HCT116 (cell line): ENCODE results near the gene WDR59. TPM values are rescaled to one million over a fixed set of nuclear protein-coding genes. Genes with fewer than 3 reads are reported as not detected.

Source experiments
- ATAC-seq: fragments of 200-7000 bp; cut with Tn5 transposase; 2 replicates; pipeline ENCODE4 v1.9.1; 2020; ENCODE audit warnings: mild to moderate bottlenecking, moderate library complexity
- BruUV-seq: library from RNA; stranded (reverse); fragments of 400-500 nt; replicated peaks from 2 replicates; lab custom pipeline; 2021; lab: Mats Ljungman, UMichigan
- CTCF ChIA-PET: fragments of 300-600 bp; sonication (Branson Sonifier 250); formaldehyde crosslinking; loops from one replicate; lab custom pipeline; 2021; ENCODE audit warnings: antibody characterized with exemption; lab: Charles Lee
- POLR2A ChIA-PET: fragments of 300-600, 350-600 bp; sonication (Branson Sonifier 250); formaldehyde crosslinking; loops from one replicate; lab custom pipeline; 2021; ENCODE audit warnings: antibody characterized with exemption; lab: Charles Lee
- RAD21 ChIA-PET, 2 experiments: fragments of 300-600 bp; sonication (Branson Sonifier 250); formaldehyde crosslinking; loops; one replicate each; lab custom pipeline; 2023; ENCODE audit warnings: low total read pairs in 2 of 2; ENCODE audit not compliant: uncharacterized antibody in 2 of 2, unreplicated experiment in 2 of 2, low non-redundant PET in 1 of 2; lab: Charles Lee
- DNase-seq: peaks from one replicate; pipeline ENCODE4 v3.0.0-alpha.2; 2010; ENCODE audit warnings: low read depth, low spot score
- H2AFZ ChIP-seq: fragments of 200-600 bp; shearing (Covaris generic), sonication (generic); 2 replicates; pipeline ENCODE4 v1.6.1; 2017; ENCODE audit warnings: low read depth, mixed run types, mixed read lengths, antibody characterized with exemption, low read length; ENCODE audit not compliant: poor library complexity, severe bottlenecking
- H3K27ac ChIP-seq: 2 replicates; pipeline ENCODE4 v1.5.1; 2012; ENCODE audit warnings: low read depth, low read length
- H3K27me3 ChIP-seq: fragments of 200-600 bp; sonication (generic); 2 replicates; pipeline ENCODE4 v1.6.1; 2016; ENCODE audit warnings: mixed run types, low read length, mixed read lengths; ENCODE audit not compliant: insufficient read depth
- H3K36me3 ChIP-seq, 2 experiments: fragments of 200-500 bp in 1 of 2; fragments of 200-600 bp in 1 of 2; sonication (Bioruptor generic) in 1 of 2; sonication (generic) in 1 of 2; 2 replicates each; pipeline versions ENCODE4 v1.5.1 to v1.6.1; 2014 to 2016; ENCODE audit warnings: low read length in 2 of 2, inconsistent platforms in 1 of 2, mixed read lengths in 1 of 2, mixed run types in 1 of 2; ENCODE audit not compliant: insufficient read depth in 2 of 2, control insufficient read depth in 1 of 2
- H3K4me1 ChIP-seq, 2 experiments: fragments of 200-600 bp in 1 of 2; sonication (generic) in 1 of 2; 2 replicates each; pipeline versions ENCODE4 v1.5.1 to v1.6.1; 2012 to 2017; ENCODE audit warnings: low read length in 2 of 2, inconsistent platforms in 1 of 2, mild to moderate bottlenecking in 1 of 2, mixed read lengths in 1 of 2, mixed run types in 1 of 2, moderate library complexity in 1 of 2; ENCODE audit not compliant: insufficient read depth in 2 of 2, control insufficient read depth in 1 of 2
- H3K4me2 ChIP-seq: fragments of 200-600 bp; sonication (generic); 2 replicates; pipeline ENCODE4 v1.6.1; 2017; ENCODE audit warnings: mixed run types, low read length, mixed read lengths
- H3K4me3 ChIP-seq, 2 experiments: fragments of 200-600 bp in 1 of 2; sonication (generic) in 1 of 2; replicated peaks in 1 of 2; 2 replicates each; pipeline ENCODE4 v1.5.1; 2011 to 2016; ENCODE audit warnings: low read length in 2 of 2, control low read depth in 1 of 2, low read depth in 1 of 2, mild to moderate bottlenecking in 1 of 2, mixed read lengths in 1 of 2, mixed run types in 1 of 2
- H3K79me2 ChIP-seq: fragments of 200-600 bp; sonication (generic); 2 replicates; pipeline ENCODE4 v1.6.1; 2017; ENCODE audit warnings: mild to moderate bottlenecking, mixed run types, low read length, moderate library complexity, mixed read lengths; ENCODE audit not compliant: insufficient read depth
- H3K9ac ChIP-seq: fragments of 200-600 bp; sonication (generic); 2 replicates; pipeline ENCODE4 v1.6.1; 2016; ENCODE audit warnings: low read length, mixed read lengths
- H3K9me2 ChIP-seq: fragments of 200-600 bp; sonication (generic), shearing (Covaris generic); 2 replicates; pipeline ENCODE4 v1.6.1; 2017; ENCODE audit warnings: mixed run types, mild to moderate bottlenecking, moderate library complexity; ENCODE audit not compliant: insufficient read depth
- H3K9me3 ChIP-seq, 2 experiments: fragments of 200-500 bp in 1 of 2; fragments of 200-600 bp in 1 of 2; sonication (Bioruptor generic) in 1 of 2; sonication (generic) in 1 of 2; 2 replicates each; pipeline ENCODE4 v1.6.1; 2014 to 2017; ENCODE audit warnings: low read length in 2 of 2, mixed read lengths in 2 of 2, inconsistent platforms in 1 of 2, low read depth in 1 of 2, mild to moderate bottlenecking in 1 of 2, mixed run types in 1 of 2, moderate library complexity in 1 of 2; ENCODE audit not compliant: control insufficient read depth in 1 of 2, insufficient read depth in 1 of 2
- H4K20me1 ChIP-seq: fragments of 200-600 bp; sonication (generic), shearing (Covaris generic); 2 replicates; pipeline ENCODE4 v1.6.1; 2017; ENCODE audit warnings: mixed run types, mild to moderate bottlenecking, moderate library complexity; ENCODE audit not compliant: insufficient read depth
- ATF3 ChIP-seq: IDR thresholded peaks from 2 replicates; pipeline ENCODE4 v1.6.1; 2012
- ELF1 ChIP-seq: IDR thresholded peaks from 2 replicates; pipeline ENCODE4 v1.6.1; 2012; ENCODE audit warnings: low read depth, borderline replicate concordance
- POLR2AphosphoS5 ChIP-seq: IDR thresholded peaks from 2 replicates; pipeline ENCODE4 v1.6.1; 2011; ENCODE audit warnings: mild to moderate bottlenecking, low read depth, low read length, moderate library complexity
- REST ChIP-seq: IDR thresholded peaks from 2 replicates; pipeline ENCODE4 v1.6.1; 2012; ENCODE audit warnings: low read depth
- SIN3A ChIP-seq: IDR thresholded peaks from 2 replicates; pipeline ENCODE4 v1.6.1; 2012; ENCODE audit warnings: low read depth
- TCF7L2 ChIP-seq: IDR thresholded peaks from 2 replicates; pipeline ENCODE4 v1.7.0; 2011; ENCODE audit warnings: borderline replicate concordance, inconsistent platforms; ENCODE audit not compliant: insufficient read depth, insufficient read length; ENCODE audit errors: extremely low read depth
- YY1 ChIP-seq: IDR thresholded peaks from 2 replicates; pipeline ENCODE4 v1.6.1; 2011; ENCODE audit warnings: low read length, low read depth, moderate library complexity, mild to moderate bottlenecking; ENCODE audit not compliant: insufficient replicate concordance; ENCODE audit errors: extremely low read depth
- ZFX ChIP-seq: fragments of 450-650 bp; IDR thresholded peaks from 2 replicates; pipeline ENCODE4 v1.6.1; 2017
- intact Hi-C: fragments of 100-400 bp; cut with micrococcal nuclease; formaldehyde crosslinking; loops from 2 replicates; pipeline ENCODE4 v1.10.0; 2022
- total RNA-seq: library from RNA; stranded (reverse); gene quantifications from one replicate; pipeline ENCODE4 v1.2.1, GENCODE V29; 2021; ENCODE audit not compliant: unreplicated experiment

Gene WDR59
- total RNA-seq, 1 experiment from 2014 or later: 96.9 TPM

GRCh38 chr16:75024594-75024993 is 39.7 kb upstream of the WDR59 start:
- ChIA-PET RAD21 (no interaction called here), POLR2A (no interaction called here), CTCF (no interaction called here)
- BruUV-seq: no TSS peak
- DNase-seq (no peak), ATAC-seq (no peak)
- Histone ChIP-seq H3K9ac (no peak overlapping the region), H2AFZ (no peak overlapping the region), H3K79me2 (peaks cover 72% of the 10 kb centered on the region), H4K20me1 (0 out of 2 replicates have a peak, but pooled peaks cover 4% of the 10 kb centered on the region), H3K36me3 (no peaks in the 10 kb centered on the region), H3K4me2 (no peak overlapping the region), H3K27ac (no peak overlapping the region), H3K4me3 (no peak overlapping the region), H3K9me3 (peaks cover 6 to 16% of the 10 kb centered on the region in 2 experiments; a peak in 2 of 4 replicates), H3K4me1 (peaks cover 27 to 45% of the 10 kb centered on the region in 2 experiments; a peak in 3 of 4 replicates), H3K27me3 (no peaks in the 10 kb centered on the region), H3K9me2 (no peaks in the 10 kb centered on the region)
- intact Hi-C loops: no loop called here
- TF ChIP-seq SIN3A (no peak), ZFX (no peak), ELF1 (no peak), ATF3 (no peak), REST (no peak), POLR2AphosphoS5 (no peak), TCF7L2 (no peak), YY1 (no peak)
